HG02571 (cell line): ENCODE data around the gene ZNF165.
"Not testable (repeated sequence)": the region's sequence is repeated elsewhere in the genome, so short reads cannot be mapped to it uniquely, and the experiment has no call there.

Source experiments
- ATAC-seq: cut with Tn5 transposase; IDR thresholded peaks from one replicate; pipeline ENCODE4 v1.9.1; 2021; ENCODE audit warnings: mild to moderate bottlenecking, moderate library complexity; ENCODE audit not compliant: unreplicated experiment

ZNF165 gene

DNA sequence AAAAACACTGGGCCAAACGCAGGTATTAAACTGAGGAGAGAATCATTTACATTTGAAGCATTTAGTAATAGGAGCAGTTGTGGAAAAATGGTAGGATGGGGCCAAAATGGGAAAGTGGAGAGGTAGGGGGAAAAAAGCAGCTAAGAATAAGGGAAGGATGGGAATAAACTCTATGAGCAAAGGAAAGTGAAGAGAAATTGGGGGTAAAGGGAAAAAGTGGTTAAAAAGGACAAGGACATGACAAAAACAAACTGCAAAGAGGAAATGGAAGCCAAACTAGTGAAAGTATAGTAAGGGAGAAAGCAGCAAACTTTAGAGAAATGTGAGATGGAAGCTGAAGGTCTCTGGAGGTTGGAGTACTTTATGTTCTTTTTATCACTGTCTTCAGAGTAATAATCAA is 37.8 kb downstream of the ZNF165 start:
- ATAC-seq = no peak

DNA sequence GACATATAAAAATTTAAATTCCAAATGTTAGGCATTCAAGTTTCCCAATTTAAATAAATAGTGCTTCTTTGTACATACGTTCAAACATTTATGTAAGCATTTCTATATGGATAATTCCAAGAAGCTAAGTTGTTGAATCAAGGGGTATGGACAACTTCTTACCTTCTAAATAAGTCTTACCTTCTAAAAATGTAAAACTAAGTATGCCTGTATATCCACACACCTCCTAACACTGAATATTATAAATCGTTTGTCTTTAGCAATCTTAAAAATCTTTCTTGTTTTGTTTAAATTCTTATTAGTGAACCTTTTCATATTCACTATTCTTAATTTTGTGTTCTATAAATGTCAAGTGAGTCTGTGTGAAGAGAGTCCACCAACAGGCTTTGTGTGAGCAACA is 41.5 kb downstream of the ZNF165 start:
- no peak for ATAC-seq

DNA sequence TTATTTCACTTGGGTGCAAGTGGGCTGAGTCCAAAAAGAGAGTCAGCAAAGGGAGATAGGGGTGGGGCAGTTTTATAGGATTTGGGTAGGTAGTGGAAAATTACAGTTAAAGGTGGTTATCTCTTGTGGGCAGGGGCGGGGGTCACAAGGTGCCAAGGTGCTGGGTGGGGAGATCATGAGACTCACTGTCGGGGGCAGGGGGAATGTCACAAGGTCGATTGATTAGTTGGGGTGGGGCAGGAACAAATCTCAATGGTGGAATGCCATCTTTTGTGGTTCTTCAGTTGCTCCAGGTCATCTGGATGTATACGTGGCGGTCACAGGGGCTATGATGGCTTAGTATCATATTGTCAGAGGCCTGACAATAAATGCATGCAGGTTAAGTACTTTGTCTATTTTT is 41.9 kb downstream of the ZNF165 start:
- ATAC-seq = not testable (repeated sequence)

DNA sequence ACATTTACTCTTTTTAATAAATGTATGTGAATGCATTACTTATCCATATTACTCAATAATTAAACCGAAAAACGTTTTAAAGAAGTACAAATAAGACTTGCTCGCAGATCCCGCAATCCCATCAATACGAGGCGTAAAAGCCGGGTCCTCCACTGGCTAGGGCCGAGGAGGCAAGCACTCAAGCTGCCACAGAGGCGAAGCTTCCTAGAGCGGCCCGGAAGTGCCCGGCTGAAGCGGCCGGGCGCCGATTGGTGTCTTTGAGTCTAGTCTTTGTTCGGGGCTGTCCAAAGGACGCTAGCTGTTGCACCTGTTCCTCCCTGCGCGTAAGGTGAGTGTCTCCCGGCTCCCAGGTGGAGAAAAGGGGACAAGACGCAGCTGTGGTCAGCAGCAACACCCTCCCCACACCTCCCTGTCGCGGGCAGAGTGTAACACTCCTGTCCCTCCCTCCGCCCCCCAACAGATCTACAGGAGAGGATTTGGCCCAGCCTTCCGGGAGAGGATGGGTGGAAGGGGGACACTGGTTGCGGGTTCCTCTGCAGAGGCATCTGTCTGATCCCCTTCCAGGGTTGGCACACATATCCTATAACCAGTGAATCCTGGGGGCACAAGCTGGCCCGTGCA is 44.1 kb downstream of the ZNF165 start, which contains the start of gene ZSCAN16:
ZSCAN16 (plus strand) TSS at position 260 of the 621 bp plus-strand sequence. CDS start 835 bp downstream, outside the sequence.
- peak; percentile 97 for ATAC-seq

DNA sequence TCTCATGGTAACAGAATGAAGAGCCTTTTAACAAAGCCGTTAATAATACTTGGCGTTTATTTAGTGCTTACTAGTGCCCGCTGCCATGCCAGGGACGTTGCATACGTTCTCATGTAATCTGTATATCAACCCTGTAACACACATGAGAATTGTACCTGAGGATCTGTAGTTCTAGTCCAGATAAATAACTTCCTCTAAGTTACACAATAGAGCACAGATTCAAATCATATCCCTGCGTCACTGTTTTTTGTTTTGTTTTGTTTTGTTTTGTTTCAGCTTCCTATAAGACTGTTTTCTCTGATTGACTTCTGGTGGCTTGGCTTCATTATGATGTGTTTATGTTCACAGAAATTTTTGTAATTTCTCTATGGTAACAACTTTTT is 44.6 kb downstream of the ZNF165 start:
- peak; percentile 21 for ATAC-seq

DNA sequence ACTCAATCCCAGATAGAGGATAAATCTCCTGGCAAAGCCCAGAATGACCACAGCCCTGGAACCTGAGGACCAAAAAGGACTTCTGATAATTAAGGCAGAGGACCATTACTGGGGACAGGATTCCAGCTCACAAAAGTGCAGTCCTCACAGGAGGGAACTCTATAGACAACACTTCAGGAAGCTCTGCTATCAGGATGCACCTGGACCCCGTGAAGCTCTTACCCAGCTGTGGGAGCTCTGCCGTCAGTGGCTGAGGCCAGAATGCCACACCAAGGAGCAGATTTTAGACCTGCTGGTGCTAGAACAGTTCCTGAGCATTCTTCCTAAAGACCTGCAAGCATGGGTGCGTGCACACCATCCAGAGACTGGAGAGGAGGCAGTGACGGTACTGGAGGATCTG is 45.0 kb downstream of the ZNF165 start:
- no peak for ATAC-seq

DNA sequence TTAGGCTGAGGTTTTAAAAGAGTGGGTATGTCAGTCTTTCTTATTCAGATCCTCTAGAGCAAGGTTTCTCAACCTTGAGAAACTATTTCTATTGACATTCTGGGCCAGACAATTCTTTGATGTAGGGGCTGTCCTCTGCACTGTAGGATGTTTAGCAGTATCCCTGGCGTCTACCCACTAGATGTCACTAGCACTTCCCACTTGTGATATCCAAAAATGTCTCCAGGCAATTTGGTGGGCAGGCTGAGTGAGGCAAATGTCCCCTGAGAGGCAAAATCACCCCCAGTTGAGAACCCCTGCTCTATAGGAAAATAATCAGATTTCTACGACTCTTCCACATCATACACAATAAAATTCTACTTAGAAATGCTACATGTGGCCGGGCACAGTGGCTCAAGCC is 53.6 kb downstream of the ZNF165 start:
- no peak for ATAC-seq

DNA sequence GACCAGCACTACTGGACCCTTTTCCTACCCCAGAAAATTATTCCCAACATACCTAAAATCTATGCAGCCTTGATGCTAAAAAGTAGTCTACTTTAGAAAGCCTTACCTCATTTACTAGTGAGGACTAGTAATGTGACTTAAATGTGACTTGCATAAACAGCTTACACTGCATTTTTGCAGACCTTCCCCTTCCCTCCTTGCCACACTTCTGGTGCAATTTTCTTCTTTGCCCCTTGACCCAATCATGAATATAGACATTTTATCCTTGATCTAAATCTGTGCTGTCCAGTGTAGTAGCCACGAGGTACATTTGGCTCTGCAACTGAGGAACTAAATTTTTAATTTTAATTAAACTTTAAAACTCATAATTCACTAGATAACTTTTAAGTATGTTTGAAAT is 54.3 kb downstream of the ZNF165 start:
- ATAC-seq = no peak

DNA sequence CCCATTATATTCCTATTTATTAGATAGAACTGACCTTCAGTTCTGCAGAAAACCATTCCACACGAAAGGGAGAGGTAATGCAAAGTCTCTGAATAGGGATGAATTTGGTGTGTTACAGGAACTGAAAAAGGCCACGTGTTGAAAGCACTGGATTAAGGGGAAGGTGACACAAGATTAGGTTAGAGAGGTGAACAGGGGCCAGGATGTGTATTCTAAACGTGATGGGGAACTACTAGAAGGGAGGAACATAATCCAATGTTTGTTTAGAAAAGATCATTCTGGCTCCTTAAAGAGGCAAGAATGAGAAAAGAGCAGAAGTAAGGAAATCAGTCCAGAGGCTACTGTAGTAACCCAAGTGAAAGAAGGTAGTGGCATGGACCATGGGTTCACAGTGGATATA is 55.0 kb downstream of the ZNF165 start:
- no peak for ATAC-seq

DNA sequence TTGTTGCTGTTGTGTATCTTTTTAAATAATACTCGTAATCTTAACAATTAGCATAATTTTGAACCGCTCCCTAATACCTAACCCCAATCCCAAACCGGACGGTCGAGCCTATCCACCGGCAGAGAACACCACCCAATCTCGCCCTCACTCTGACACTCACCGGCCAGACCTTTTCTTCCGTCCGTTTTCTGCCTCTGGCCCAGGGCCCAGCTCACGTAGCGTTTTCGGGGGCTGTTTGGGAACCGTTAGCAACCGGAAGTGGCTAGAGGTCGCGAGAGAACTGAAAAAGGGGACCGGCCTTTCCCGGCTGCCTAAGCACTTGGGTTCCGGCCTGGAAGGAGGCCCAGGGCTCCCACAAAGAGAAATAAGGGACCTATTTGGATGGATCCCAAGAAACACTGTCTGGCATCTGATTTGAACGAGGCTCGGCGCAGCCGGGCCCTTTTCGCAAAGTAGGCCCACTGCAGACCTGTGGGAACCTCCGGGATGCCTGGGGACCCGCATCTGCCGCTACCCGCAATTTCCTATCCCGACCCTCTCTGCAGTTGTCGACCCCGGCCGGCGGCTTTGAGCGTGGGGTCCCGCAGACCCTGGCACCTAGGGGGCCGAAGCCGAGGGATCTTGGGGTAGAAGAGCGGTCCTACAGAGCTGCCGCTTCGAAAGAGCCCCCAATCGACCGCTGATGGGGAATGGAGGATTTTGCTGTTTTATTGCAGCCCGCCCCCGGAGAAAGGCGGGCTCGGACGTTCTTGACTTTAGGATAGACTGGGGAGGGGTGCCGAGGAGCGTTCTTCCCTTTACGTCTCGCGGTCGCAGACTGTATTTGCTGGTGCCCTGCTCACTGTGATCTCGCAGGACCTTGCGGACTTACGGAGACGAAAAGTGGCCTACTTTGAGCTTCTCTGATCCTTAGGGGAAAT is 56.5 kb downstream of the ZNF165 start:
- peak; percentile 61 for ATAC-seq

DNA sequence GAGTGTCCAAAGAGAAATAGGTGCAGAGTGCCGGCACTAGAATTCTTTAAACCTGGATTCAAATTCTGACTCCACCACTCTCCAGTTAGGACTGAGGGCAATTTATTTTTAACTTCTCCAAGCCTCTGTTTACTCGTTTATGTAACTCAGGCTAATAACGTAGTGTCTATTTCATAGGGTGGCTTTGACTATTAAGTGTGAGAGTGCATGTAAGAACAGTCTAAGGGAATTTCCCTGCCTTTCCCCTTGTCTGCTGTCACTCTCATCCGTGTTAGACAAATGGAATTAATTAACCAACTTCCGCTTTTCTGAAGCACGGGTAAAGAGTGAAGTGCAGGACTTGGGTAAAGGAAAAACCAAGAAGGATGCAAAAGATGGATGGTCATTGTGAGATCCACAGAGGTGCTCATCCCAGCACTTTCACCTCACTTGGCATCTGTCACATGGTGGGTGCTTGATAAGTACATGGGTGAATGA is 57.2 kb downstream of the ZNF165 start:
- no peak for ATAC-seq
